Raji (cell line): ENCODE data around the gene EPB41.

Experiments used
- POLR2A ChIP-seq: IDR thresholded peaks from 2 replicates; pipeline ENCODE4 v1.6.1; 2011; ENCODE audit warnings: low read depth, low read length, control low read depth; ENCODE audit not compliant: insufficient read depth

Gene EPB41

GRCh38 chr1:28909198-28909597 lies 5.2 kb upstream of the EPB41 start:
- TF ChIP-seq POLR2A = no peak

- no peak for TF ChIP-seq POLR2A
Observed at GRCh38 chr1:28910379-28911115, 3.8 kb upstream of the EPB41 start.

- no peak for TF ChIP-seq POLR2A
Observed at GRCh38 chr1:28913786-28914227, 562 bp upstream of the EPB41 start.

- no peak for TF ChIP-seq POLR2A
Observed at GRCh38 chr1:28915031-28915895, 894 bp downstream of the EPB41 start.

GRCh38 chr1:28917757-28918118 lies 3.4 kb downstream of the EPB41 start:
- TF ChIP-seq POLR2A = no peak

- TF ChIP-seq POLR2A = no peak
Observed at GRCh38 chr1:28921286-28921869, 7.0 kb downstream of the EPB41 start.

GRCh38 chr1:28925350-28925891 lies 11.1 kb downstream of the EPB41 start:
- no peak for TF ChIP-seq POLR2A

- TF ChIP-seq POLR2A = no peak
Observed at GRCh38 chr1:28926629-28927265, 12.4 kb downstream of the EPB41 start.

GRCh38 chr1:28927266-28927647 lies 12.9 kb downstream of the EPB41 start:
- TF ChIP-seq POLR2A = no peak

GRCh38 chr1:28927648-28928313 lies 13.4 kb downstream of the EPB41 start:
- TF ChIP-seq POLR2A = no peak

- no peak for TF ChIP-seq POLR2A
Observed at GRCh38 chr1:28928314-28928941, 14.1 kb downstream of the EPB41 start.

- TF ChIP-seq POLR2A = no peak
Observed at GRCh38 chr1:28933277-28933676, 18.9 kb downstream of the EPB41 start.

GRCh38 chr1:28933918-28934317 lies 19.5 kb downstream of the EPB41 start:
- TF ChIP-seq POLR2A = no peak

GRCh38 chr1:28934676-28935075 lies 20.3 kb downstream of the EPB41 start:
- no peak for TF ChIP-seq POLR2A
